Ishikawa (cell line): Measurements from ENCODE around the gene IGF1R.

Source experiments
- CEBPB ChIP-seq: IDR thresholded peaks from 2 replicates; pipeline ENCODE4 v1.6.1; 2012
- EGR1 ChIP-seq: IDR thresholded peaks from 2 replicates; pipeline ENCODE4 v1.6.1; 2012
- FOXM1 ChIP-seq: IDR thresholded peaks from 2 replicates; pipeline ENCODE4 v1.6.1; 2012; ENCODE audit warnings: low read depth, borderline replicate concordance
- MAX ChIP-seq: IDR thresholded peaks from 2 replicates; pipeline ENCODE4 v1.6.1; 2012
- NFIC ChIP-seq: IDR thresholded peaks from 2 replicates; pipeline ENCODE4 v1.6.1; 2012
- RAD21 ChIP-seq: IDR thresholded peaks from 2 replicates; pipeline ENCODE4 v1.6.1; 2012; ENCODE audit warnings: low read depth
- REST ChIP-seq: IDR thresholded peaks from 2 replicates; pipeline ENCODE4 v1.6.1; 2012; ENCODE audit warnings: low read depth, mild to moderate bottlenecking
- TAF1 ChIP-seq: IDR thresholded peaks from 2 replicates; pipeline ENCODE4 v1.6.1; 2012; ENCODE audit warnings: low read depth, mild to moderate bottlenecking
- YY1 ChIP-seq: IDR thresholded peaks from 2 replicates; pipeline ENCODE4 v1.6.1; 2012; ENCODE audit warnings: low read depth
- ZBTB7A ChIP-seq: IDR thresholded peaks from 2 replicates; pipeline ENCODE4 v1.6.1; 2012; ENCODE audit warnings: low read depth

DNA sequence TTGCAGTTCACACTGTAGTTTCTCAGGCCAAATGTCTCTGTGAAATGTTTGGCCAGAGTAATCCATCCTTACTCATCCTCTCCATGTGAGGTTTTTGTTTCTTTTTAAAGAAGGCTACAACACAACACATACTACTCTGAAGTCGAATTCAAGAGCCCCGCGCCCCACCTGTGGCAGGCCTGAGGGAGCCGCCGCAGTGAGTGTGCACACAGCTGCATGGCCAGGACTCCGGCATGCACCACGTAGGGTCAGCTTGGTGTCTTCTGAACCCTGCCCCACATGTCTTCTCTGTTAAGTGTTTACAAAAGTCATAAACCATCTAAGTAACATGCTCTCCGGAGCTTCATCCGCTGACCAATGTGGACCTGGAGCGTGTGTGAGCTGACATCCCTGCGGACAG is 300.6 kb downstream of the IGF1R start:
- no peak for TF ChIP-seq TAF1
- TF ChIP-seq CEBPB = no peak
- TF ChIP-seq NFIC = no peak
- TF ChIP-seq ZBTB7A = no peak
- no peak for TF ChIP-seq RAD21
- no peak for TF ChIP-seq FOXM1
- TF ChIP-seq MAX = no peak
- TF ChIP-seq EGR1 = no peak
- TF ChIP-seq REST = no peak
- no peak for TF ChIP-seq YY1
